Stomach (tissue), 4 donors: ENCODE data around the gene PEDS1.

Experiments
- EP300 ChIP-seq: sonication (generic); formaldehyde crosslinking; IDR thresholded peaks from one replicate; pipeline ENCODE4 v1.6.1; 2017; ENCODE audit warnings: antibody characterized with exemption
- POLR2A ChIP-seq, 4 donors: fragments of 450-650 bp; IDR thresholded peaks; one replicate each; pipeline ENCODE4 v1.6.1; 2016; ENCODE audit warnings: antibody characterized with exemption in 4 of 4, control low read depth in 2 of 4, mild to moderate bottlenecking in 1 of 4, moderate library complexity in 1 of 4
- POLR2AphosphoS5 ChIP-seq, 3 donors: sonication (generic); formaldehyde crosslinking; IDR thresholded peaks; one replicate each; pipeline ENCODE4 v1.6.1; 2016; ENCODE audit warnings: antibody characterized with exemption in 3 of 3
- TF ChIP-seq, protein P1 (sequence below), 7 experiments: fragments of 450-650 bp in 4 of 7; fragments of 200-600 bp in 3 of 7; sonication (generic) in 3 of 7; IDR thresholded peaks; one replicate each; pipeline ENCODE4 v1.5.1; 2016 to 2019; ENCODE audit warnings: antibody characterized with exemption in 7 of 7, control low read depth in 2 of 7, mild to moderate bottlenecking in 1 of 7

DNA sequence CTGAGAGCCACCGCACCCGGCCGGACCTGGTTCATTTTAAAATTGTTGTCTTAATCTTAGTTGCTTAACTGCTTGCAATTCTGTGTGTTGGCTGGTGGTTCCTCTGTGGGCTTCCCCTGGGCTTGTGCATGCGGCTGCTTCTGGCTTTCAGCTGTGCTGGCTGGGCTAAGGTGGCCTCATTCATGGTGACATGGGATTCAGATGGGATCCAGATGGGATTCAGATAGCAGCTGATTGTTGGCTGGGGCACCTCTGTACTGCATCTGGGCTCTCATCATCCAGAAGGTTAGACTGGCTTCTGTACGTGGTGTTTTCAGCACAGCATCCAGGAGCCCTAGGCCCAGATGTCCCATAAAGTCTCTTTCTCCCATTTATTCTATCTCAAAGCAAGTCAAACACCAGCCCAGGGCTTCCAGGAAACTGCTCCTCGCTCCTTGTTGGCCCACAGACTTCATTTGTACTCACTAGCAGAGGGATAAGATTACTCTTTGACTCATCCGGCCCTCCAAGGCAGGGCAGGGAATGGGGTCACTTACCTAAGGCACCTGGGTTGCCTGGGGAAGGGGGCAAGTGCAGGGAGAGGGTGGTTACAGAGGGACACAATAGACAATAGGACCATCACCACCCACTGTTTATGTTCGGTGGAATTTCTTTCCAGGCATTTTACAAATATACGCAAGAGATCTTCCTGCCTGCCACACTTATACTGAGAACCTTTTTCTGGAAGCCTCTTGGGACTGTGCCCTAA, 10.2 kb upstream of the PEDS1 start:
- TF ChIP-seq POLR2AphosphoS5 (IDR thresholded peaks at IDR 0.05) (no peak), POLR2A (IDR thresholded peaks at IDR 0.05) (no peak), EP300 (no peak)
- TF ChIP-seq, protein P1, sequence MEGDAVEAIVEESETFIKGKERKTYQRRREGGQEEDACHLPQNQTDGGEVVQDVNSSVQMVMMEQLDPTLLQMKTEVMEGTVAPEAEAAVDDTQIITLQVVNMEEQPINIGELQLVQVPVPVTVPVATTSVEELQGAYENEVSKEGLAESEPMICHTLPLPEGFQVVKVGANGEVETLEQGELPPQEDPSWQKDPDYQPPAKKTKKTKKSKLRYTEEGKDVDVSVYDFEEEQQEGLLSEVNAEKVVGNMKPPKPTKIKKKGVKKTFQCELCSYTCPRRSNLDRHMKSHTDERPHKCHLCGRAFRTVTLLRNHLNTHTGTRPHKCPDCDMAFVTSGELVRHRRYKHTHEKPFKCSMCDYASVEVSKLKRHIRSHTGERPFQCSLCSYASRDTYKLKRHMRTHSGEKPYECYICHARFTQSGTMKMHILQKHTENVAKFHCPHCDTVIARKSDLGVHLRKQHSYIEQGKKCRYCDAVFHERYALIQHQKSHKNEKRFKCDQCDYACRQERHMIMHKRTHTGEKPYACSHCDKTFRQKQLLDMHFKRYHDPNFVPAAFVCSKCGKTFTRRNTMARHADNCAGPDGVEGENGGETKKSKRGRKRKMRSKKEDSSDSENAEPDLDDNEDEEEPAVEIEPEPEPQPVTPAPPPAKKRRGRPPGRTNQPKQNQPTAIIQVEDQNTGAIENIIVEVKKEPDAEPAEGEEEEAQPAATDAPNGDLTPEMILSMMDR (IDR thresholded peaks at IDR 0.05): no peak
